PC-9 (cell line): ENCODE measurements around the gene SMC2.

Experiments
- EZH2 ChIP-seq: fragments of 200-600 bp; sonication (generic); IDR thresholded peaks from 2 replicates; pipeline ENCODE4 v1.8.0; 2017; ENCODE audit warnings: antibody characterized with exemption, low read depth
- TF ChIP-seq, protein P1 (sequence below): fragments of 200-600 bp; sonication (generic); conservative IDR thresholded peaks from 2 replicates; pipeline ENCODE4 v1.6.1; 2017; ENCODE audit warnings: mixed run types, antibody characterized with exemption, mild to moderate bottlenecking, moderate library complexity

DNA sequence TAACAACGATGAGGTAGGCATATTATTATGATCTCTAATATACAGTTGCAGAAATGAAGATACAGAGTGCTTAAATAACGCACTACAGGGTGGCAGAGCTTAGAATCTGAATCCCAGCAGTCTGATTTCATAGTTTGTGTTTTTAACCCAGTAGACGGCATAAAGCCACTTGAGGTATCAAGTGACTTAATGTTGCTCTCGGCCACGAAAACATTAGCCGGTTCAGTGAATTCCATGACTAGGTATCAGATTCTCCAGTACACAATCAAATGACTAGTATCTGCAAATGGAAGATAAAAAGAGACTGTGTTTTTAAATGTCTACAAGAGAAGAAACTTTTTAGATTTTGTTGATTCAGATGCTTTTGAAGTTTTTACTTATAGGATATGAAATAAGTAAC is 24.8 kb downstream of the SMC2 start:
- TF ChIP-seq, protein P1, sequence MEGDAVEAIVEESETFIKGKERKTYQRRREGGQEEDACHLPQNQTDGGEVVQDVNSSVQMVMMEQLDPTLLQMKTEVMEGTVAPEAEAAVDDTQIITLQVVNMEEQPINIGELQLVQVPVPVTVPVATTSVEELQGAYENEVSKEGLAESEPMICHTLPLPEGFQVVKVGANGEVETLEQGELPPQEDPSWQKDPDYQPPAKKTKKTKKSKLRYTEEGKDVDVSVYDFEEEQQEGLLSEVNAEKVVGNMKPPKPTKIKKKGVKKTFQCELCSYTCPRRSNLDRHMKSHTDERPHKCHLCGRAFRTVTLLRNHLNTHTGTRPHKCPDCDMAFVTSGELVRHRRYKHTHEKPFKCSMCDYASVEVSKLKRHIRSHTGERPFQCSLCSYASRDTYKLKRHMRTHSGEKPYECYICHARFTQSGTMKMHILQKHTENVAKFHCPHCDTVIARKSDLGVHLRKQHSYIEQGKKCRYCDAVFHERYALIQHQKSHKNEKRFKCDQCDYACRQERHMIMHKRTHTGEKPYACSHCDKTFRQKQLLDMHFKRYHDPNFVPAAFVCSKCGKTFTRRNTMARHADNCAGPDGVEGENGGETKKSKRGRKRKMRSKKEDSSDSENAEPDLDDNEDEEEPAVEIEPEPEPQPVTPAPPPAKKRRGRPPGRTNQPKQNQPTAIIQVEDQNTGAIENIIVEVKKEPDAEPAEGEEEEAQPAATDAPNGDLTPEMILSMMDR: no peak
- no peak for TF ChIP-seq EZH2
